AG09319 (cell line): ENCODE results near the gene CYP4B1.
"Not testable (repeated sequence)": the region's sequence is repeated elsewhere in the genome, so short reads cannot be mapped to it uniquely, and the experiment has no call there.

ENCODE experiments used
- DNase-seq: peaks from one replicate; pipeline ENCODE4 v3.0.0-alpha.2; 2010; ENCODE audit warnings: low read depth; ENCODE audit errors: extremely low read depth
- CTCF ChIP-seq: IDR thresholded peaks from 2 replicates; pipeline ENCODE4 v1.5.1; 2011; ENCODE audit warnings: low read depth, mild to moderate bottlenecking, inconsistent platforms, low read length, moderate library complexity

CYP4B1 gene

GRCh38 chr1:46817814-46818213 is 19.0 kb downstream of the CYP4B1 start:
- no peak for TF ChIP-seq CTCF
- DNase-seq = no peak

GRCh38 chr1:46818591-46818990 is 19.7 kb downstream of the CYP4B1 start:
- no peak for DNase-seq
- no peak for TF ChIP-seq CTCF

- no peak for TF ChIP-seq CTCF
- DNase-seq = no peak
Measured at GRCh38 chr1:46819335-46819734, 20.5 kb downstream of the CYP4B1 start.

- no peak for DNase-seq
- TF ChIP-seq CTCF = no peak
Measured at GRCh38 chr1:46820076-46820475, 21.2 kb downstream of the CYP4B1 start.

DNA sequence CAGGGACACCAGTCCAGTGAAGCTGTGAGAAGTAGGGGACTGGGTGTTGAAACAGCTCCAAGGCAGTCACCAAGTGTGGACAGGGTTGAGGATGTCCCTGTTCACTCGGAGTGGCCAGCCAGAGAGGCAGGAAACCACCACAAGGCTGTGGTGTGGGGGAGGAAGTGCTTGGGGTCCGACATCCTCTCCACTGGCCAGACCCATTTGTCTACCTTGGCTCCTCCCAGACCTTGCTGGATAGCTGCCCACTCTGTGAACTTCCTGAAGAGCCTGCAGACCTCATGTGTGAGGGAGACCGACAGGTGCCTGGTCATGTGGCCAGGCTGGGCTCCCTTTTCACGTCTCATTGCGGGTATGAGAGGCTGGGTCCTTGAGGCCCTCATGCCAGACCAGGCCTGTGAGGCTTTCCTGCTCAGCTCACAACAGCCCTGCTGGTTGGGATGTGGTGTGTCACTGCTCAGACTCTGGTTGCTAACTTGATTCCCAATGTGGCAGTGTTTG is 21.8 kb downstream of the CYP4B1 start:
- TF ChIP-seq CTCF = no peak
- DNase-seq = no peak

DNA sequence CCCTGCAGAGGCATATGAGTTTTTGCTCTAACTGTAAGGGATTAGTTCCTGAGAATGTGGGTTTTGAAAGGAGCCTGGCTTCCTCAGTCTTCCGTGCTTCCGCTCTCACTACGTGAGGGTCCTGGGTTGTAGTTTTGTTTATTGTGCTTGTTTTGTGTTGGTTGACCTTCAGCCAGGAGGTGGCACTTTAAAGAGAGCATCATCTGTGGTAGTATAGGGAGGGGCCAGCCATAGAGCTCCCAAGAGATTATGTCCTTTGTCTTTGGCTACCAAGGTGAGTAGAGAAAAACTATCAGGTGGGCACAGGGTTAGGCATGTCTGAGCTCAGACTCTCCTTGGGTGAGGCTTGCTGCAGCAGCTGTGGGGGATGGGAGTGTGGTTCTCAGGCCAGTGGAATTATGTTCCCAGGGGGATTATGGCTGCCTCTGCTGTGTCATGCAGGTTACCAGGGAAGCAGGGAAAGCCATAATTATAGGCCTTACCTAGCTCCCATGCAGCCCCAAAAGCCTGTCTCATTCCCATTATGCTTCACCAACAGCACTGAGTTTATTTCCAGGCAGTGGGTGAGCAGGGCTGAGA is 23.5 kb downstream of the CYP4B1 start:
- TF ChIP-seq CTCF = no peak
- no peak for DNase-seq

GRCh38 chr1:46823151-46823550 is 24.3 kb downstream of the CYP4B1 start:
- no peak for DNase-seq
- no peak for TF ChIP-seq CTCF

DNA sequence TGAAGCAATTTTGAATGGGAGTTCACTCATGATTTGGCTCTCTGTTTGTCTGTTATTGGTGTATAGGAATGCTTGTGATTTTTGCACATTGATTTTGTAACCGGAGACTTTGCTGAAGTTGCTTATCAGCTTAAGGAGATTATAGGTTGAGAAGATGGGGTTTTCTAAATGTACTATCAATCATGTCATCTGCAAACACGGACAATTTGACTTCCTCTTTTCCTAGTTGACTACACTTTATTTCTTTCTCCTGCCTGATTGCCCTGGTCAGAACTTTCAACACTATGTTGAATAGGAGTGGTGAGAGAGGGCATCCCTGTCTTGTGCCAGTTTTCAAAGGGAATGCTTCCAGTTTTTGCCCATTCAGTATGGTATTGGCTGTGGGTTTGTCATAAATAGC is 28.0 kb downstream of the CYP4B1 start:
- DNase-seq = not testable (repeated sequence)
